DOHH2 (cell line): ENCODE results near the gene TNS2.

Experiments
- CTCF ChIP-seq: fragments of 200-600 bp; sonication (generic); IDR thresholded peaks from one replicate; pipeline ENCODE4 v1.5.1; 2014; ENCODE audit warnings: antibody characterized with exemption, mild to moderate bottlenecking, low read depth, low read length; ENCODE audit not compliant: poor library complexity, severe bottlenecking
- EZH2phosphoT487 ChIP-seq: fragments of 200-600 bp; sonication (generic); IDR thresholded peaks from 2 replicates; pipeline ENCODE4 v1.6.1; 2017; ENCODE audit warnings: borderline replicate concordance, mild to moderate bottlenecking, antibody characterized with exemption, low read length, moderate library complexity, mixed read lengths

- TF ChIP-seq CTCF: no peak
- no peak for TF ChIP-seq EZH2phosphoT487
These were observed 12.4 kb downstream of the TNS2 start for GRCh38 chr12:53062011-53062961.
